Body of pancreas (tissue), 4 donors: Measurements from ENCODE around the gene FAM222B. TPM values are rescaled to one million over a fixed set of nuclear protein-coding genes. Genes with fewer than 3 reads are reported as not detected.

ENCODE experiments used
- ATAC-seq: fragments of 150-250 bp; one replicate; pipeline ENCODE4 v1.9.1; 2016
- DNase-seq, 4 donors: peaks; one replicate each; pipeline ENCODE4 v3.0.0-alpha.2; 2019
- H3K27ac ChIP-seq, 4 donors: fragments of 200-600 bp; sonication (generic); 1 replicate in 3 of 4; 2 replicates in 1 of 4; pipeline versions ENCODE4 v1.5.1 to v1.6.1; 2016 to 2019; ENCODE audit warnings: mild to moderate bottlenecking in 1 of 4, mixed read lengths in 1 of 4, moderate library complexity in 1 of 4
- H3K27me3 ChIP-seq, 2 donors: fragments of 200-600 bp; sonication (generic); one replicate each; pipeline ENCODE4 v1.6.0; 2016; ENCODE audit warnings: mild to moderate bottlenecking in 1 of 2
- H3K36me3 ChIP-seq, 2 donors: fragments of 200-600 bp; sonication (generic); replicated peaks in 1 of 2; 2 replicates each; pipeline ENCODE4 v1.5.1; 2016; ENCODE audit warnings: low read depth in 2 of 2; ENCODE audit not compliant: insufficient read depth in 1 of 2
- H3K4me1 ChIP-seq: fragments of 200-600 bp; sonication (generic); one replicate; pipeline ENCODE4 v1.6.0; 2016
- H3K4me3 ChIP-seq, 2 donors: fragments of 200-600 bp; sonication (generic); 1 replicate in 1 of 2; 2 replicates in 1 of 2; pipeline ENCODE4 v1.5.1; 2016 to 2019
- H3K9me3 ChIP-seq, 3 donors: fragments of 200-600 bp; sonication (generic); 1 replicate in 2 of 3; 2 replicates in 1 of 3; pipeline ENCODE4 v1.5.1; 2016
- POLR2A ChIP-seq, 3 donors: fragments of 450-650 bp; IDR thresholded peaks; one replicate each; pipeline ENCODE4 v1.6.1; 2016; ENCODE audit warnings: antibody characterized with exemption in 3 of 3, mild to moderate bottlenecking in 2 of 3
- WGBS, 2 donors: methylation state at CpG; one replicate each; pipeline ENCODE4 v1.1.5; 2017; 5-methylcytosine and 5-hydroxymethylcytosine counted together
- intact Hi-C: fragments of 100-400 bp; cut with DNase I; formaldehyde crosslinking; loops from one replicate; pipeline ENCODE4 v1.15.1; 2023
- total RNA-seq, 2 donors: library from RNA; depleted of rRNA; stranded (reverse); fragments of >200 nt; gene quantifications; one replicate each; pipeline ENCODE4 v1.1.0, GENCODE V29; 2016
- TF ChIP-seq, protein P1 (sequence below), 7 experiments: fragments of 450-650 bp in 4 of 7; fragments of 200-600 bp in 3 of 7; sonication (generic) in 3 of 7; IDR thresholded peaks; one replicate each; pipeline ENCODE4 v1.5.1; 2016 to 2019; ENCODE audit warnings: antibody characterized with exemption in 7 of 7

Gene FAM222B
- total RNA-seq, 2 donors from 2014 or later, result 9.9 to 15.3 TPM

DNA sequence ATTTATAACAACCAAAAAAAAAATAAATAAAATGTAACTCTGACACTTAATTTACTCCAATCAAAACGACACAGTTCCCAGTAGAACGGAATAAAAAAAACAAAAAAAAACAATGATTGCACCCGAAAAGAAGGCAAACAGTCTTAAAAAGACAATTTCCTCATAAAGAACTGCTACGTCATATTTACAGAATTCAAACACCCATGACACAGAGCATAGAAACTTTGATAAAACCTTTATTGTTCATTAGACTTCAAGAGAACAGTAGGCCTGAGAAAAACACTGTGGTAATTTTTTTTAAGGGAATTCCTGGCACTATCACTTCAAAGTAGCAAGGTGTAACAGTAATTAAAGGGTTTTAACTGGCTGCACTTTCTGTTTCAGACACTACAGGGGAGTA, 26.1 kb downstream of the FAM222B start:
- TF ChIP-seq, protein P1, sequence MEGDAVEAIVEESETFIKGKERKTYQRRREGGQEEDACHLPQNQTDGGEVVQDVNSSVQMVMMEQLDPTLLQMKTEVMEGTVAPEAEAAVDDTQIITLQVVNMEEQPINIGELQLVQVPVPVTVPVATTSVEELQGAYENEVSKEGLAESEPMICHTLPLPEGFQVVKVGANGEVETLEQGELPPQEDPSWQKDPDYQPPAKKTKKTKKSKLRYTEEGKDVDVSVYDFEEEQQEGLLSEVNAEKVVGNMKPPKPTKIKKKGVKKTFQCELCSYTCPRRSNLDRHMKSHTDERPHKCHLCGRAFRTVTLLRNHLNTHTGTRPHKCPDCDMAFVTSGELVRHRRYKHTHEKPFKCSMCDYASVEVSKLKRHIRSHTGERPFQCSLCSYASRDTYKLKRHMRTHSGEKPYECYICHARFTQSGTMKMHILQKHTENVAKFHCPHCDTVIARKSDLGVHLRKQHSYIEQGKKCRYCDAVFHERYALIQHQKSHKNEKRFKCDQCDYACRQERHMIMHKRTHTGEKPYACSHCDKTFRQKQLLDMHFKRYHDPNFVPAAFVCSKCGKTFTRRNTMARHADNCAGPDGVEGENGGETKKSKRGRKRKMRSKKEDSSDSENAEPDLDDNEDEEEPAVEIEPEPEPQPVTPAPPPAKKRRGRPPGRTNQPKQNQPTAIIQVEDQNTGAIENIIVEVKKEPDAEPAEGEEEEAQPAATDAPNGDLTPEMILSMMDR (IDR thresholded peaks at IDR 0.05), result no peak
- TF ChIP-seq POLR2A (IDR thresholded peaks at IDR 0.05), result no peak
- WGBS, 2 donors, result 74 to 79% methylated on average over 4 of the region's 4 CpGs
- Histone ChIP-seq H3K4me3 (no peak overlapping the region), H3K4me1 (peaks cover 2% of the 10 kb centered on the region), H3K36me3 (no peaks in the 10 kb centered on the region), H3K27me3 (no peaks in the 10 kb centered on the region), H3K27ac (no peak overlapping the region), H3K9me3 (no peaks in the 10 kb centered on the region)
- DNase-seq, result no peak
- intact Hi-C loops, result no loop called here
- no peak for ATAC-seq

GRCh38 chr17:28812748-28813377, 29.7 kb downstream of the FAM222B start:
- no peaks in the 10 kb centered on the region for H3K27me3 ChIP-seq
- peak overlapping the region; percentile 92 to 99 for H3K4me3 ChIP-seq
- H3K27ac ChIP-seq, result peak overlapping the region; percentile 74 to 95 (median 89)
- no peak for DNase-seq
- peaks cover 22% of the 10 kb centered on the region for H3K4me1 ChIP-seq
- peak; percentile 15 for ATAC-seq
- TF ChIP-seq, protein P1 (IDR thresholded peaks at IDR 0.05), result no peak
- intact Hi-C loops, result no loop called here
- WGBS, 2 donors, result 0 to 1% methylated on average over 9 to 10 of the region's 10 CpGs
- H3K9me3 ChIP-seq, result no peaks in the 10 kb centered on the region
- no peaks in the 10 kb centered on the region for H3K36me3 ChIP-seq

- Histone ChIP-seq H3K4me3 (peak overlapping the region; percentile 92 to 99), H3K9me3 (no peaks in the 10 kb centered on the region), H3K36me3 (no peaks in the 10 kb centered on the region), H3K27ac (peak overlapping the region; percentile 74 to 95 (median 89)), H3K4me1 (peaks cover 28% of the 10 kb centered on the region), H3K27me3 (no peaks in the 10 kb centered on the region)
- peak in 2 of 3 donors; percentile 58 to 62 for TF ChIP-seq POLR2A (IDR thresholded peaks at IDR 0.05)
- TF ChIP-seq, protein P1 (IDR thresholded peaks at IDR 0.05), result no peak
- peak; percentile 97 to 98 (median 98) for DNase-seq
- intact Hi-C loops, result no loop called here
- peak; percentile 100 for ATAC-seq
- WGBS, 2 donors, result 0 to 1% methylated on average over 12 to 45 of the region's 47 CpGs
Measured at GRCh38 chr17:28812091-28812747, 30.4 kb downstream of the FAM222B start.

GRCh38 chr17:28811651-28812090, 30.9 kb downstream of the FAM222B start:
- Histone ChIP-seq H3K36me3 (no peaks in the 10 kb centered on the region), H3K9me3 (no peaks in the 10 kb centered on the region), H3K27me3 (no peaks in the 10 kb centered on the region), H3K27ac (peak overlapping the region; percentile 68 to 95 (median 89)), H3K4me1 (peaks cover 31% of the 10 kb centered on the region), H3K4me3 (peak overlapping the region; percentile 92 to 99)
- DNase-seq (peak in 1 of 4 donors; percentile 5), ATAC-seq (no peak)
- TF ChIP-seq, protein P1 (IDR thresholded peaks at IDR 0.05), result no peak
- no peak for TF ChIP-seq POLR2A (IDR thresholded peaks at IDR 0.05)
- WGBS, 2 donors, result 3 to 4% methylated on average over 6 of the region's 6 CpGs
- intact Hi-C loops, result no loop called here
